ENCODE results near the gene SLC13A4.

GRCh38 chr7:135774284-135774683 lies 46.3 kb upstream of the SLC13A4 start:
- TF ChIP-seq CTCF (IDR thresholded peaks at IDR 0.05): no peak
- no peak for TF ChIP-seq POLR2A (IDR thresholded peaks at IDR 0.05; ENCODE audit: low read depth)
- TF ChIP-seq POLR2AphosphoS5 (IDR thresholded peaks at IDR 0.05): no peak
- no peak for TF ChIP-seq EP300 (IDR thresholded peaks at IDR 0.05)

Data from esophagus muscularis mucosa (tissue), 4 donors.